Ovary (tissue), 9 donors: ENCODE results near the gene INMT. TPM values are rescaled to one million over a fixed set of nuclear protein-coding genes. Genes with fewer than 3 reads are reported as not detected.

Experiments
- DNase-seq, 5 donors: peaks; one replicate each; pipeline ENCODE4 v3.0.0-alpha.2; 2019 to 2020
- H3K27ac ChIP-seq, 2 donors: fragments of 200-600 bp; one replicate each; pipeline versions ENCODE4 v1.5.1 to v1.8.0; 2019 to 2022
- H3K27me3 ChIP-seq: fragments of 200-600 bp; one replicate; pipeline ENCODE4 v1.8.0; 2022
- H3K36me3 ChIP-seq: fragments of 200-600 bp; sonication (generic); one replicate; pipeline ENCODE4 v1.5.1; 2019
- H3K4me1 ChIP-seq: one replicate; pipeline ENCODE4 v1.8.1; 2013; ENCODE audit warnings: mild to moderate bottlenecking, moderate library complexity; ENCODE audit not compliant: insufficient read depth
- H3K4me3 ChIP-seq: fragments of 200-600 bp; sonication (generic); one replicate; pipeline ENCODE4 v1.5.1; 2017
- H3K9me3 ChIP-seq, 2 donors: fragments of 200-600 bp in 1 of 2; sonication (generic) in 1 of 2; one replicate each; pipeline versions ENCODE4 v1.5.1 to v1.8.1; 2013 to 2019; ENCODE audit warnings: mild to moderate bottlenecking in 1 of 2, moderate library complexity in 1 of 2
- CTCF ChIP-seq, 3 donors: fragments of 450-650 bp in 2 of 3; fragments of 200-600 bp in 1 of 3; IDR thresholded peaks; one replicate each; pipeline versions ENCODE4 v1.5.1 to v1.8.0; 2016 to 2022; ENCODE audit warnings: antibody characterized with exemption in 3 of 3, mild to moderate bottlenecking in 1 of 3
- EP300 ChIP-seq: sonication (generic); formaldehyde crosslinking; IDR thresholded peaks from one replicate; pipeline ENCODE4 v1.6.1; 2017; ENCODE audit warnings: antibody characterized with exemption
- POLR2A ChIP-seq: fragments of 450-650 bp; IDR thresholded peaks from one replicate; pipeline ENCODE4 v1.6.1; 2017; ENCODE audit warnings: antibody characterized with exemption, mild to moderate bottlenecking, moderate library complexity
- WGBS, 3 donors: extraction: QIAGEN DNeasy Blood & Tissue Kit in 1 of 3; methylation state at CpG; one replicate each; pipeline versions ENCODE4 v1.1.5 to v1.1.7; 2013 to 2017; 5-methylcytosine and 5-hydroxymethylcytosine counted together
- intact Hi-C, 4 donors: fragments of 100-400 bp; cut with DNase I; formaldehyde crosslinking; loops; one replicate each; pipeline versions ENCODE4 v1.11.0 to v1.15.1; 2022 to 2023
- polyA plus RNA-seq, 2 donors: library from polyadenylated mRNA; stranded (reverse); fragments of 200-250 nt in 1 of 2; fragments of 350-450 nt in 1 of 2; fragmentation: Illumina TruSeq in 1 of 2; extraction: RNeasy Lipid Tissue Mini Kit (QIAGEN cat#74804) in 1 of 2; gene quantifications; one replicate each; pipeline ENCODE4 v1.2.3, GENCODE V29; 2013 to 2014
- total RNA-seq, 7 donors: library from RNA; depleted of rRNA in 2 of 7; stranded (reverse); fragments of >200 nt in 2 of 7; fragmentation: NEBNext Ultra II Directional in 3 of 7; extraction: Animal tissue kit (Norgen Biotek cat#: 25700) in 3 of 7; gene quantifications; one replicate each; pipeline versions ENCODE4 v1.1.0 to v1.2.4, GENCODE V29; 2016 to 2023
- donor health status: DM: no; HTN: no; CAD: no; lungs with moderate emphysema.
- donor health status: DM: no; HTN: no; CAD: no.
- donor health status: Bipolar disorder and iron deficiency.
- donor health status: DM: yes; HTN: yes; CAD: no.
- donor health status: DM: no; HTN: no; CAD: no.
- donor health status: DM: yes; HTN: yes; CAD: no.

The INMT gene
- total and polyA plus RNA-seq, 9 donors = 0.99 to 153 (median 37.3) TPM

GRCh38 chr7:30804078-30804661, 52.2 kb downstream of the INMT start:
- Histone ChIP-seq H3K4me3 (no peak overlapping the region), H3K27ac (no peak overlapping the region), H3K27me3 (no peaks in the 10 kb centered on the region), H3K9me3 (no peaks in the 10 kb centered on the region), H3K4me1 (no peaks in the 10 kb centered on the region), H3K36me3 (no peaks in the 10 kb centered on the region)
- 83 to 92% (median 88%) methylated on average over 3 of the region's 3 CpGs for WGBS, 3 donors
- DNase-seq = no peak
- intact Hi-C loops = loop anchor here in 2 of 4 donors (10.0 kb wide), 1 partner anchor 321 kb away; no protein-coding TSS in a partner anchor
- no peak for TF ChIP-seq CTCF (IDR thresholded peaks at IDR 0.05)
- TF ChIP-seq POLR2A = no peak
- TF ChIP-seq EP300 = no peak

GRCh38 chr7:30805081-30805691, 53.3 kb downstream of the INMT start:
- no peak for DNase-seq
- H3K4me1 ChIP-seq = no peaks in the 10 kb centered on the region
- 75 to 78% (median 75%) methylated on average over 9 of the region's 9 CpGs for WGBS, 3 donors

GRCh38 chr7:30805931-30806330, 54.0 kb downstream of the INMT start:
- H3K27ac ChIP-seq = no peak overlapping the region
- H3K4me1 ChIP-seq = no peaks in the 10 kb centered on the region
- H3K9me3 ChIP-seq = no peaks in the 10 kb centered on the region
- no peak overlapping the region for H3K4me3 ChIP-seq
- DNase-seq = no peak
- no peaks in the 10 kb centered on the region for H3K36me3 ChIP-seq
- no peaks in the 10 kb centered on the region for H3K27me3 ChIP-seq
- intact Hi-C loops = loop anchor here in 2 of 4 donors (10.0 kb wide), 1 partner anchor 319 kb away; no protein-coding TSS in a partner anchor
- TF ChIP-seq EP300 (no peak), POLR2A (no peak), CTCF (IDR thresholded peaks at IDR 0.05) (no peak)
- WGBS, 3 donors = 85 to 97% (median 97%) methylated on average over 6 of the region's 6 CpGs

More at GRCh38 chr7:30805081-30805691, 53.3 kb downstream of the INMT start:
- Histone ChIP-seq H3K36me3 (no peaks in the 10 kb centered on the region), H3K9me3 (no peaks in the 10 kb centered on the region), H3K4me3 (no peak overlapping the region), H3K27me3 (no peaks in the 10 kb centered on the region), H3K27ac (no peak overlapping the region)
- TF ChIP-seq EP300 = no peak
- TF ChIP-seq CTCF (IDR thresholded peaks at IDR 0.05) = no peak
- no peak for TF ChIP-seq POLR2A
- intact Hi-C loops = loop anchor here in 2 of 4 donors (10.0 kb wide), 1 partner anchor 320 kb away; no protein-coding TSS in a partner anchor

Other genes starting within 250 kb of the INMT start
- 10 to 100 TPM; 17.9 to 31.8 (median 22.0) TPM for gene GGCT, start 247.3 kb upstream of the INMT start, total RNA-seq
- gene GGCT, start 247.3 kb upstream of the INMT start, polyA plus RNA-seq = 10 to 100 TPM; 32.3 to 36.1 TPM
- gene GARS1, start 157.3 kb upstream of the INMT start, total RNA-seq = 100 to 1,000 TPM in 1 of 7 donors, 10 to 100 TPM in 6; 41.0 to 253 (median 55.3) TPM
- gene GARS1, start 157.3 kb upstream of the INMT start, polyA plus RNA-seq = 10 to 100 TPM; 35.0 to 86.8 TPM
- 1 to 10 TPM in 1 of 7 donors, under 1 TPM in 3, not detected in 3; 0.10 to 1.1 (median 0.87) TPM for gene CRHR2, start 69.7 kb upstream of the INMT start, total RNA-seq
- gene CRHR2, start 69.7 kb upstream of the INMT start, polyA plus RNA-seq = under 1 TPM in 1 of 2 donors, not detected in 1; 0.08 TPM
- gene MINDY4, start 19.3 kb downstream of the INMT start, total RNA-seq = 10 to 100 TPM in 5 of 7 donors, 1 to 10 TPM in 2; 7.9 to 30.3 (median 22.9) TPM
- 1 to 10 TPM; 6.9 to 8.4 TPM for gene MINDY4, start 19.3 kb downstream of the INMT start, polyA plus RNA-seq
- gene AQP1, start 159.7 kb downstream of the INMT start, total RNA-seq = 100 to 1,000 TPM in 1 of 7 donors, 10 to 100 TPM in 6; 10.2 to 114 (median 47.0) TPM
- gene AQP1, start 159.7 kb downstream of the INMT start, polyA plus RNA-seq = 100 to 1,000 TPM in 1 of 2 donors, 10 to 100 TPM in 1; 91.0 to 151 TPM
- gene GHRHR, start 211.8 kb downstream of the INMT start, total RNA-seq = not detected
- not detected for gene GHRHR, start 211.8 kb downstream of the INMT start, polyA plus RNA-seq